Stimulated activated CD4-positive, alpha-beta T cell treated with anti-CD3 and anti-CD28 coated beads, TNF-alpha, amount 100 ng/mL, for 24 hours (primary cell): ENCODE data around the gene XRN1.

Experiments
- DNase-seq, 3 experiments: peaks; one replicate each; pipeline ENCODE4 v3.0.0-alpha.2; 2020; ENCODE audit warnings: low read depth in 3 of 3

The XRN1 gene

DNA sequence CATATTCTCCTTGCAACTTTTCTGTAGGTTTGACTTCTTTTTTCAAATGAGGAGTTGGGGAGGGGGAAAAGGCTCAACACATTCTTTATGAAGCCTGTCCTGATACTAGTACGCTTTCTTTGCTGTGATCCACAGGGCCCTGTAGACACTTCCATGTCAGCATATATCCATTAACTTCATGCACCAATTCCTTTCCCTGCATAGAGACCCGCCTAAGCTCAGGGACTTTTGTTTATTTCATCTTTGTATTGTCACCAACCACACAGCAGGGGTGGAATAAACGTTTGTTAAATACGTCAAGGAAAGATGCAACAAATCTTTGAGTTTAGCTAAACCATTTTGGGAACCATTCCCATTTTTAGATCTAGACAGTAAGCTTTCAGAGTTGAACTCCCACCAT, 179.4 kb downstream of the XRN1 start:
- DNase-seq: no peak

DNA sequence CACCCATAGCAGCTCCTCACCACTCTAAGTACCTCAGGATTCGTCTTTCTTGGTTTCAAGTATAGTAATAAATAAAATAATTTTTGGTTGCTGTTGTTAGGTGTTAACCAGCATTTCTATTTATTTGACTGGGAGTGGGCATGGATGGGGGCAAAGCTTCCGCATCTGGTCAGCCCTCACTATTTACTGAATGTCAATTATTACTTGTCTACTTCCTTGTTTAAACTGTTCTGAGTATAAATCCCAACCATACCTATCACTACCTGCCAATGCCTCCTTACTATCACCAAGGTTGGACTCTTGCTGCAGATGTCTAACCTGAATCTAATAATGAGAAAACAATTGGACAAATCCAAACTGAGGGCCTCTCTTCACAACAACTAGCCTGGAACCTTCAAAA, 180.6 kb downstream of the XRN1 start:
- no peak for DNase-seq

DNA sequence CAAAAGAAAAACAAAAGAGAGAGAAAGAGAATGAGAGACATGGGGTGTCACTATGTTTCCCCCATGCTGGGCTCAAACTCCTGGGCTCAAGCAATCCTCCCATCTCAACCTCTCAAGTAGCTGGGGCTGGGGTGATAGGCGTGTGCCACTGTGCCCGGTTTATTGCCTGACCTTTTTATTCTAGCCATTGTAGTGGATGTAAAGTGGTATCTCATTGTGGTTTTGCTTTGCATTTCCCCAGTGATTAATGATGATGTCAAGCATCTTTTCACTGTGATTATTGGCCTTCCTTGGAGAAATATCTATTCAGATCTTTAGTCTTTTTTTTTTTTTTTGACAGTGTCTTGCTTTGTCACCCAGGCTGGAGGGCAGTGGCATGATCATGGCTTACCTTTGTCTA, 184.7 kb downstream of the XRN1 start:
- no peak for DNase-seq

DNA sequence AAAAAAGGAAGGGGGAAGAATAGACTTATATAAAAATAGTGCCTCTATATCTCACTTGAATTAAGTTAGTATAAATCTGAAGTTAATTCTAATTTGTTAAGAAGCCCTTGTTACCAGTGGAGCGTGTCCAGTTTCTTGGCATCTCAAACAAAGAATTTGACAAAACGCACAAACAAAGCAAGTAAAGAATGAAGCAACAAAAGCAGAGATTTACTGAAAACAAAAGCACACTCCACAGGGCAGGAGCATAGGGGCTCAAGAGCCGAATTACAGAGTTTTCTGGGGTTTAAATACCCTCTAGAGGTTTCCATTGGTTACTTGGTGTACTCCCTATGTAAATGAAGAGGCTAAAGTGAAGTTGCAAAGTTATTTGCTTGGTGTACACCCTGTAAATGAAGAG, 188.5 kb downstream of the XRN1 start:
- no peak for DNase-seq

DNA sequence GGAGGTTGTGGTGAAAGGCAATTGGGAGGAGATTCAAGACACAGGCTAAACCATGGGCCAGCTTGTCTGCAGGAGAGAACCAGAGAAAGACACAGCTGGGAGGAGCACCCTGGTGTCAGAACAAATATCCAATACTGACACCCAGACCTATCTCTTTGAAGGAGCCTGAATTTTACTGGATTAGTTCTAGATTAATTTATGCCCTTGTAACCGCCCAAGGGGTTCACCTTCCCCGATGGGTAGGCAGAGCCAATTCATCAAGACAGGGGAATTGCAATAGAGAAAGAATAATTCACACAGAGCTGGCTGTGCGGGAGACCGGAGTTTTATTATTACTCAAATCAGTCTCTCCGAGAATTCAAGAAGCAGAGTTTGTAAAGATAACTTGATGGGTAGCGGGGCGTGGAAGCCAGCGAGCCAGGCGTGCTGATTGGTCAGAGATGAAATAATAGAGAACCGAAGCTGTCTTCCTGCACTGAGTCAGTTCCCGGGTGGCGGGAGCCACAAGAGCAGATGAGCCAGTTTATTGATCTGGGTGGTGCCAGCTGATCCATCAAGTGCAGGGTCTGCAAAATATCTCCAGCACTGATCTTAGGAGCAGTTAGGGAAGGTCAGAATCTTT, 191.0 kb downstream of the XRN1 start:
- no peak for DNase-seq
